ENCODE measurements around the gene ITGA2B. TPM values are rescaled to one million over a fixed set of nuclear protein-coding genes. Genes with fewer than 3 reads are reported as not detected.

The ITGA2B gene
- total and polyA plus RNA-seq, 10 of the 15 experiments (the other 5 are each of a cell fraction or from before 2014, with no cell fraction given) = 0.04 to 0.51 (median 0.21) TPM; not detected in 1

DNA sequence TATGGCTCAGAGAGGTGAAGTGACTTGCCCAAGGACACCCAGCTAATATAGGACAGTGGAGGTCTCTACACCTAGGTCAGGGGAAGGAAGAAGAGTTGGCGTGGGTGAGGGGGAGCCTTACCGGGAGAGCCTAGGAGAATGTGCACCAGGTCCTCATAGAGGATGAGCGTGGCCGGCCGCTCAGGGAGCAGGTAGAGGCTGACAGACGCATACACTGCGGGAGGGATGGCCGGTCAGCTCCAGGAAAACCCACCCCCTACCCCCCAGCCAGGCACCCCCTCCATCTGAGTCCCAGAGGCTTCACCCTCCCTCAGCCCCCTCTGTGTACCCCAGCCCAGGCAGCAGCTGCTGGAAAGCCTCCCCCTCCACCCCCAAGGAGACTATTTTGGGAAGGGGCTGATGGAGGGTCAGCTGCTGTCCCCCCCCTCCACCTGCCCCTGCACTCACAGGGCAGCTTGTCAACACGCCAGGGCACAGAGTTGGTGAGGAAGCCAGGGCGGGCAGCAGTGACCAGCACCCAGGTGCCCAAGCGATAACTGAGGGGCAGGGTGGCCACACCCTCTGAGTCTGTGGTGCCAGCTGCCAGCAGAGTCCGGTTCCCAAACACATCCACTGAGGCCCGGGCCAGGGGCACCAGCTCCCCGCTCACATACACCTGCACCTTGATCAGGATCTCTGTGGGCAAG, 29.8 kb downstream of the ITGA2B start (continued):
- TF ChIP-seq, protein P1, sequence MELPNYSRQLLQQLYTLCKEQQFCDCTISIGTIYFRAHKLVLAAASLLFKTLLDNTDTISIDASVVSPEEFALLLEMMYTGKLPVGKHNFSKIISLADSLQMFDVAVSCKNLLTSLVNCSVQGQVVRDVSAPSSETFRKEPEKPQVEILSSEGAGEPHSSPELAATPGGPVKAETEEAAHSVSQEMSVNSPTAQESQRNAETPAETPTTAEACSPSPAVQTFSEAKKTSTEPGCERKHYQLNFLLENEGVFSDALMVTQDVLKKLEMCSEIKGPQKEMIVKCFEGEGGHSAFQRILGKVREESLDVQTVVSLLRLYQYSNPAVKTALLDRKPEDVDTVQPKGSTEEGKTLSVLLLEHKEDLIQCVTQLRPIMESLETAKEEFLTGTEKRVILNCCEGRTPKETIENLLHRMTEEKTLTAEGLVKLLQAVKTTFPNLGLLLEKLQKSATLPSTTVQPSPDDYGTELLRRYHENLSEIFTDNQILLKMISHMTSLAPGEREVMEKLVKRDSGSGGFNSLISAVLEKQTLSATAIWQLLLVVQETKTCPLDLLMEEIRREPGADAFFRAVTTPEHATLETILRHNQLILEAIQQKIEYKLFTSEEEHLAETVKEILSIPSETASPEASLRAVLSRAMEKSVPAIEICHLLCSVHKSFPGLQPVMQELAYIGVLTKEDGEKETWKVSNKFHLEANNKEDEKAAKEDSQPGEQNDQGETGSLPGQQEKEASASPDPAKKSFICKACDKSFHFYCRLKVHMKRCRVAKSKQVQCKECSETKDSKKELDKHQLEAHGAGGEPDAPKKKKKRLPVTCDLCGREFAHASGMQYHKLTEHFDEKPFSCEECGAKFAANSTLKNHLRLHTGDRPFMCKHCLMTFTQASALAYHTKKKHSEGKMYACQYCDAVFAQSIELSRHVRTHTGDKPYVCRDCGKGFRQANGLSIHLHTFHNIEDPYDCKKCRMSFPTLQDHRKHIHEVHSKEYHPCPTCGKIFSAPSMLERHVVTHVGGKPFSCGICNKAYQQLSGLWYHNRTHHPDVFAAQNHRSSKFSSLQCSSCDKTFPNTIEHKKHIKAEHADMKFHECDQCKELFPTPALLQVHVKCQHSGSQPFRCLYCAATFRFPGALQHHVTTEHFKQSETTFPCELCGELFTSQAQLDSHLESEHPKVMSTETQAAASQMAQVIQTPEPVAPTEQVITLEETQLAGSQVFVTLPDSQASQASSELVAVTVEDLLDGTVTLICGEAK (IDR thresholded peaks at IDR 0.05; ENCODE audit: borderline replicate concordance) = no peak
- TF ChIP-seq NFYB (IDR thresholded peaks at IDR 0.05; ENCODE audit: insufficient read depth, low read depth, low read length) = no peak
- TF ChIP-seq NKRF (conservative IDR thresholded peaks at IDR 0.05) = no peak
- TF ChIP-seq KDM1A (IDR thresholded peaks at IDR 0.05; ENCODE audit: borderline replicate concordance) = no peak
- no peak for TF ChIP-seq CREM (IDR thresholded peaks at IDR 0.05; ENCODE audit: low read depth)
- no peak for TF ChIP-seq KLF5 (IDR thresholded peaks at IDR 0.05; ENCODE audit: partially characterized antibody)
- no peak for TF ChIP-seq EGR1 (IDR thresholded peaks at IDR 0.05; ENCODE audit: borderline replicate concordance in 1 of 2, low read depth in 2 of 2, low read length in 2 of 2)
- no peak for TF ChIP-seq MYC (IDR thresholded peaks at IDR 0.05; ENCODE audit: insufficient read depth, insufficient read length, insufficient replicate concordance, low read length, severe bottlenecking)
- TF ChIP-seq CHD4 (IDR thresholded peaks at IDR 0.05) = no peak

Data from GM12878 (cell line).